Femur (tissue), 1 donor: ENCODE data around the gene MMP17.
"Not testable (repeated sequence)": the region's sequence is repeated elsewhere in the genome, so short reads cannot be mapped to it uniquely, and the experiment has no call there.

Experiments used
- DNase-seq: peaks from one replicate; pipeline ENCODE4 v3.0.0-alpha.2; 2017

The MMP17 gene

DNA sequence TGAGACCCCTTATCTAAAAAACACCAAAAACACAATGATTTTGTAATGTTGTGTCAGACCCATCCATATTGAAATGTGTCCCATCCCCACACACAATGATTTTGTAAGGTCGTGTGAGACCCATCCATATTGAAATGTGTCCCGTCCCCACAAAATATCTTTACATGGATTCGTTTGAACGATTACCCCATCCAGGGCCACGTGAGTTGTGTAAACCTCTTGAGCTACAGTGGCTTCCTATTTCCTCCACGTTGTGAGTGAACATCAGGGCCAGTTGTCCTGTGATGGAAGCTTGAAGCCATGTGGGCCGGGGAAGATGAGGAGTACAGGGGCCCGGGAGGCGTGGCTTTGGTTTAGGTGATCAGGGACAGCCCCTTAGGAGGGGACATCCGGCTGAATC is 39.3 kb downstream of the MMP17 start:
- DNase-seq, result no peak

DNA sequence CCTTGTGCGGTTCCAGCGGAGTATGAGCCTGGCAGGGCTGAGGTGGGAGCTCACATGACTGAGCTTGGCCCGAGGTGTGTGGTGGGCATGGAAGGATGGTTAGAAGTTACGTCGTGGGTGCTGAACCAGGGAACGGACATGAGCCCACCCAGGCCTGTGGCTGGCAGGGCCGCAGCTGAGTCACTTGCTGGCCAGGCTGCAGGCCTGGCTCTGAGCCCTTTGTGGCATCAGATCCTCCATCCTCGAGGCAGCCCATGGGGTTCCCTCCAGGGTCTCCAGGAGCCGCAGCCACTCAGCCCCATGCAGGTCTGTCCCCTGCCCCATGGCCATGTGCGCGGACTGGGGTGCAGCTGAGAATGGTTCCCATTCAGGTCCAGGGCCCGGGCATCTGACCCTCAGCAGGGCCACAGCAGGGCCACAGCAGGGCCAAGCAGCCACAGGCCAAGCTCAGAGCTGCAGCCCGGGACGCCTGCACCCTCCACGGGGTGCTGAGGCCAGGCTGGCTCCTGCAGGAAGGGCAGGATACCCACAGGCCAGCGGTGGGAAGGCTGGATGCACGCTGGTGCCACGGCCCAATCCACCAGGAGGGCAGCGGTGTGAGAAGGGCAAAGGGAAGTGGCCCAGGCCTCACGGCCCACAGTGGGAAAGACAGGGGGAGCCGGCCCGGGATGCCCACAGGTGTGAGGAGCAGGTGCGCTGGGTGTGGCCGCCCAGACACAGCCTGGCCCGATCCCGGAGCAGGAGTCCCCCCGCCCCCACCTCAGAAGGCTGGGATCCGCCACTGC is 39.9 kb downstream of the MMP17 start:
- no peak for DNase-seq

DNA sequence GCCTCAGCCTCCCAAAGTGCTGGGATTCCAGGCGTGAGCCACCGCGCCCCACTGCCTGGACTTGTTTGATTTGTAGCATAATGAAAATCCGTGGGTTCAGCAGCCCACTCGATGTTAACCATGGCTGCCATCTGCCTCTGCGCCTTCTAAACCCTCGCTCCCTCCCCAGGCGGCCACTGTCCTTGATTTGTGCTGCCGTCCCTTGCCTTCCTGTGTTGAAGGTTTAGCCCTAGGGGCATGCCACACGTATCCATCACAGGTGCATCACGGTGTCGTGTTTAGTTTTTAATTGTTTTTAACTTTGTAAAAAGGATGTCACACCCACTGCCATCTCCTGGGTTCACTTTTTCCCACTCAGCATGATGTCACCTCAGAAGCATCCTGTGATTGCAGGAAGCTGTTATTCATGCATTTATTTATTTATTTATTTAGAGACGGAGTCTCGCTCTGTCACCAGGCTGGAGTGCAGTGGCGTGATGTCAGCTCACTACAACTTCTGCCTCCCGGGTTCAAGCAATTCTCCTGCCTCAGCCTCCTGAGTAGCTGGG is 41.8 kb downstream of the MMP17 start:
- no peak for DNase-seq

DNA sequence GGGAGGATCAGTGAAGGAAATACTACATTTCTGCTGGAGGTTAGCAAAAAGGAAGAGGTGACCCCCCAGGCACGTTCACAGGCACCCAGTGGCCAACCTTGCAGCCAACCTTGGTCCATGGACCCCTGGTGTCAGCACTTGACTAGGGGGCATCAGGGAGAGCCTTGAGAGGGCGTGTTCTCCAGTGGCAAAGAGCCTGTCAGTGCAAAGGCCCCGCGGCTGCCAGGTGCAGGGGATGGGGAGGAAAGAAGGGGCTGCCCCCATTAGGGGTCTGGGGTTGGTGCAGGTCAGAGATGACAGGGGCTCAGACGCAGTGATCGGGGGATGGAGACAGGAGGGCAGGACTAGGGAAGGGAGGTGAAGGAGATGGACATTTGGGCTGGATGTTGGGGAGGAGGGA is 43.5 kb downstream of the MMP17 start:
- DNase-seq, result no peak

DNA sequence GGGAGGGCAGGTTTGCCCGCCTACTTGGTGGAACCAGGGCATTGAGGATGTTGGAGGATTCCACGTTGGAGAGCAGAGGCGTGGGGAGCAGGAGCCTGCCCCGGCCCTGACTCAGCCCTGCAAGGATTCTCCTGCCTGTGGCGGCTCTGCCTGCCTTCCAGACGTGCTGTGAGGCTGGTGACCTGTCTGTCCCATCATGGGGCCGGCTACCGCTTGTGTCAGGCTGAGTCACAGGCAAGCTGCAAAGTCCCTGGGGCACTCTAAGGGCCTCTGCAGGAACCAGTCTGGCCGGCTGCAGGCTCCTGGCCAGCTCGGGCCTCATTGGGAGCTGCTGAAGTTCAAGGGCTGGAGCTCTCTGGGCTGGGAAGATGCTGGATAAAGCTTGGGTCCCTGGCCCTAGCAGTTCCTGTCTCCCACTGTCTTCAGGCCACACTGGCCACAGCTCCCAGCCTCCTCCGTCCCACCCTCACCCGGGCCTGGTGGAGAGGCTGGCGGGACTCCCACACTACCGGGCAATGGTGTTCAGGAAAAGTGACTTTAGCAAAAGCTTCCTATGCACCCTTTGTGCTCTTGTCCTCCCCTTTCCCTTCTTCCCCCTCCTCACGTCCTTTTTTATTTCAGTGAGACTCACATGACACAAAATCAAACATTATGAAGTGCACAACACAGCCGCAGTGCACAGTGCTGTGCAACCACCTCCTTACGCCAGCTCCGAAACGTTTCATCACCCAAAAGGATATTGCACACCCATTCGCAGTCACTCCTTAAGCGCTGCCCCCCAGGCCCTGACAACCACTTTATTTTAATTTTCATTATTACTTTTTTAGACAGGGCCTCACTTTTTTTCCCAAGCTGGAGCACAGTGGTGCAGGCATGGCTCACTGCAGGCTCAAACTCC is 44.2 kb downstream of the MMP17 start:
- no peak for DNase-seq

DNA sequence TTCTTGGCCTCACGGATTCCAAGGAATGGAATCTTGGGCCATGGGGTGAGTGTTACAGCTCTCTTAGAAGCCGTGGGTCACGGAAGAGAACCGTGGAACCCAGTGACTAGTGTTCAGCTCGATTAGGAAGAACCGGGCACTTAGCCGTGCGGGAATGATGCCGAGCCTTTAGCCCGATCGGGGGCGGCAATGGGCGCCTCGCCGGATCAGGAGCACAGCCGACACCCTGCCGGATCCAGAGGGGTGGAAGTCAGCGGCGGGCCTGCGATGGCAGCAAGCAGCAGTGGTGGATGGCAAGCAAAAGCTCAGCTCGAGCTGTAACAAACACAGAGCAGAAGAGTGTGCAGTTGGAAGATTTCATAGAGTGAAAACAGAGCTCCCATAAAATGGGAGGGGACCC is 45.1 kb downstream of the MMP17 start:
- DNase-seq, result no peak

DNA sequence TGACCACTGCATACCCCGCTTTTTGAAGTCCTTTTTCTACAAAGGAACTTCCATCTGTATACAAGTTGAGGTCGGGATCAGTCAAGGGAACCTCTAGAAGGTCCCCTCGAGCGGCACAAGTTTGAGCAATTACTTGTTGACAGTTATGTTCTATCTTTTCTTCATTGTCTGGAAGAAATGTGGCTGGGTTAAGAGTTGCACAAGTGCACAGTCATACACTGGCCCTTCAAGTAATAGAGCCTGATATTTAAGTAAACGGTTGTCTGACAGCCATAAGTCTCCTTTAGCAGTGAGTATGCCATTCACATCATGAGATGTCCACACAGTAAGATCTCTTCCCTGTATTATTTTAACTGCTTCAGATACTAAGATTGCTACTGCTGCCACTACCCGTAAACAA is 46.8 kb downstream of the MMP17 start:
- not testable (repeated sequence) for DNase-seq

DNA sequence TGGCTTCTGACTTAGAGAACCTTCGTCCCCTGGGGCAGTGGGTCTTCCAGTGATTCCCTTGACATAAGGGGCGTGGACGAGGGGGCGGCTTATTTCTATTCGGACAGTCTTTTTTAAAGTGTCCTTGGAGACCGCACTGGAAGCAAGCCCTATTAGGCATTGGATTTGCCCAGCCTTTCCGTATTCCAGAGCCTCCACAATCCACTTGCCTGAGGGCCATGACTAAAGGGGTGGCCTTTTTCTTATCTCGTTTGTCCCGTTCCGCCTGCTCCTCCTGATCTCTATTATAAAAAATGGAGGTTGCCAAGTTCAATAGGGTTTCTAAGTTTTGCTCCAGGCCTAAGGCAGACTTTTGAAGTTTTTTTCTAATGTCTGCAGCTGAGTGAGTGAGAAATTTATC is 49.0 kb downstream of the MMP17 start:
- DNase-seq, result not testable (repeated sequence)

DNA sequence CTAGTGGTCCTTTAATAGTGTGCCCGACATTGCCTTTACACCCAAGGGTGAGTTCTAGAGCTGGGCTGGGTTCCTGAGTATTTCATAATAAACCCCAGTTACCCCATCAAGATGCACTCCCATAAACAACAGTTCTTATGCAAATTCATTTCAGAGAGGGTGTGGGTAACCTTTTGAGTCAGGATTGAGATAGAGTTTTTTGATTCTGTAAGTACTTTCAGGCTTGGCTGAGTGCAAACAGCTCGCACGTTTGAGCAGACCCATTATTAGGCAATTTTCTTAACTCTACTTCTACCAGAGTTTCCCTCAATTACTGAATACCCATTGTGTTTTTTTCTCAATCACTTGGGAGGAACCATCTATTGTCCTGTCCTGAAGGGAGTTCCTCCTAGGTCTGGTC is 50.2 kb downstream of the MMP17 start:
- DNase-seq, result not testable (repeated sequence)

DNA sequence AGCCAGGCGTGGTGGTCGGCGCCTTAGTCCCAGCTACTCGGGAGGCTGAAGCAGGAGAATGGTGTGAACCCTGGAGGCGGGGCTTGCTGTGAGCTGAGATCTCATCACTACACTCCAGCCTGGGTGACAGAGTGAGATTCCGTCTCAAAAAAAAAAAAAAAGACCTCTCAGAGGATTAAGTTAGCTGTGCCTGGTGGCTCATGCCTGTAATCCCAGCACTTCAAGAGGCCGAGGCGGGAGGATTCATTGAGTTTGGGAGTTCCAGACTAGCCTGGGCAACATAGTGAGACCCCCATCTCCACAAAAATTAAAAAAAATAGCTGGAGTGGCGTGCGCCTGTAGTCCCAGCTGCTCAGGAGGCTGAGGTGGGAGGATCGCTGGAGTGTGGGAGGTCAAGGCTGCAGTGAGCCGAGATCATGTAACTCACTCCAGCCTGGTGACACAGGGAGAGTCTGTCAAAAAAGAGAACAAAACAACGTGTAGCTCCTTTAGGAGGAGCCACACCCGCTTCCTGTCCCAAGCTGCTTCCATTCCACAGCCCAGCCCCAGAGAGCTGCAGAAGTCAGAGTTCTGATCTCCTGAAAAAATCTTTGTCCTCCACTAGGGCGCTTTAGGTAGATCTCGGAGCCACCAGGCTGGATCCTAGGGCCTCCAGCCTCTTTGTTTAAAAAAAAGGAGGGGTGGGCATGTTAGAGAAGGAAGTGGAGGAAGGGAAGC is 54.8 kb downstream of the MMP17 start:
- DNase-seq, result no peak

DNA sequence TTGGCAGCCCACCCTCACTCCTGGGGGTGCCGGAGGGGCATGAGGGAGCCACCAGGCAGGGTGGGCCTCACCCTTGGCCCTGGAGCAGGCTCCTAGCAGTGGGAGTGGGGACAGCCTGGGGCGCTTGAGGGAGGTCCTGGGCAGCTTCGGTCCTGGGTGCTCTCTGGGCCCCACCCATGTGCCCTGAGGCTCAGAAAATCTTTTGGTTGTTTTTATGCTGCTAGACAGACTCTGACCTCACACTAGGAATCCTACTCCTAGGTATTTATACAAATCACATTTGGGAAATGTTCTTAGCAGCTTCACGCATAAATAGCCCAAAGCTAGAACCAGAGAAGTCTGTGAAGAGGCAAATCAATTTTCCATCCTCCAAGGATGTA is 55.3 kb downstream of the MMP17 start:
- no peak for DNase-seq

DNA sequence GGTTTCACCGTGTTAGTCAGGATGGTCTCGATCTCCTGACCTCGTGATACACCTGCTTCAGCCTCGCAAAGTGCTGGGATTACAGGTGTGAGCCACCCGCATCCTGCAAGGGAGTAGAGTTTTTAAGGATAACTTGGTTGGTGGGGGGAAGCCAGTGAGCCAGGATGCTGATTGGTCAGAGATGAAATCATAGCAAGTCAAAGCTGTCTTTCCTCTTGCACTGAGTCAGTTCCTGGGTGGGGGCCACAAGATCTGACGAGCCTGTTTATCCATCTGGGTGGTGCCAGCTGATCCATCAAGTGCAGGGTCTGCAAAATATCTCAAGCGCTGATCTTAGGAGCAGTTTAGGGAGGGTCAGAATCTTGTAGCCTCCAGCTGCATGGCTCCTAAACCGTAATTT is 56.9 kb downstream of the MMP17 start:
- DNase-seq, result not testable (repeated sequence)

DNA sequence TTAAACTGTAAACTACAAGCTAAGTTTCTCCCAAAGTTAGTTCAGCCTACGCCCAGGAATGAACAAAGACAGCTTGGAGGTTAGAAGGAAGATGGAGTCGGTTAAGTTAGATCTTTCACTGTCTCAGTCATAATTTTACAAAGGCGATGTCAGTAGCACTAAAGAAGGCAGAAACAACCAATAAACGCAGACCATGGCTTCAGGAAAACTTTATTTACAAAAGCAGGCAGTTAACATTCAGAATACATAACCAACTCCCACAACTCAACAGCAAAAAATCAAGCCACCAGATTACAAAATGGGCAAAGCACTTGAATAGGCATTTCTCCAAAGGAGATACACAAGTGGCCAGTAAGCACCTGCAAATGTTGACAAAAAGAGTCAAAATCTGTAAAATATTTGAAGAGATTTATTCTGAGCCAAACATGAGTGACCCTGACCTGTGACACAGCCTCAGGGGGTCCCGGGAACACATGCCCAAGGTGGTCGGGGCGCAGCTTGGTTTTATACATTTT is 57.4 kb downstream of the MMP17 start:
- DNase-seq, result no peak

DNA sequence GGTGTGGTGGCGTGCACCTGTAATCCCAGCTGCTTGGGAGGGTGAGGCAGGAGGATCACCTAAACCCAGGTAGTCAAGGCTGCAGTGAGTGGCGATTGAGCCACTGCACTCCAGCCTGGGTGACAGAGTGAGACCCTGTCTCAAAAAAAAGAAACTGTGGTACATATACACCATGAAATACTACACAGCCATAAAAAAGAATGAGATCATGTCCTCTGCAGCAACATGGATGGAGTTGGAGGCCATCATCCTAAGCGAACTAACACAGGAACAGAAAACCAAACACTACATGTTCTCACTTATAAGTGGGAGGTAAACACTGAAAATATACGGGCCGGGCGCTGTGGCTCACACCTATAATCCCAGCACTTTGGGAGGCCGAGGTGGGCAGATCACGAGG is 63.5 kb downstream of the MMP17 start:
- not testable (repeated sequence) for DNase-seq

DNA sequence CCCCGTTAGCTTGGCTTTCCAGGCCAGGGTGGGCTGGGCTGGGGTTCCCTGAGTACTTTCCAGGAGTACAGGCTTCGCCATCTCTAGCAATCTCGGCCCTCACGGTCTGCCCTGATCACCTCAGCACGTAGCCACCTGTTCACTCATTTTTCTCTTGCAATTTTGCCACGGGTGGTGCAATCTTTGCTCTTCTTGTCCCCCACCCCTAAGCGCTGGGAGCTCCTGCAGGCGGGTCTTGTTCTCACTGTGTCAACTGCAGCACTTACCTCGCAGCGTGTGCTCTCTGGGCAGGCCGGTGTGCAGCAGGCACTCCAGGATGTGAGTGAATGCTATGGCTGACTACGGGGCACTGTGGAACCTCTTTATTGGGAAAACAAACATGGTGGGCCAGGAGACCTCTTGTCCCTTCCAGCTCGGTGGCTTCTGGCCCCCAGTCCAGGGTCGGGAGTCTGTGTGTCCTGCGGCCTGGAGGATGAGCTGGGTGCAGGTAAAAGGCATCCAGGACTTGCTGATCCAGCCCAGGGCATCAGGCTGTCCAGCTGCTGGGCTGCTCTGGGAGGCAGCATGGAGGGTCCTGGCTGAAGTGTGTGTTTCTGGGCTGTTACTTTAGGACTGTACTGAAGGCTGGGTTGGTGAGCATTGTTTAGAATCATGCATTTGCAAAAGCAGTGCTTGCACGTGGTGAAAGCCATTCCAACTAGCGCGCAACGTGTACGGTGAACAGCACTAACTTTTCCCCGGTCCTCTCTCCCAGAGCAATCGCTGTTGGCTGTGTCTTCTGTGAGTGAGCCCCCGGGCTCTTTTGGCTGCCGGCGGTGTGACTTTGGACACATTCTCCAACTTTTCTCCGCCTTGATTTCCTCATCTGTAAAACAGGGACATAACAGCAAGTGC is 64.8 kb downstream of the MMP17 start:
- no peak for DNase-seq

DNA sequence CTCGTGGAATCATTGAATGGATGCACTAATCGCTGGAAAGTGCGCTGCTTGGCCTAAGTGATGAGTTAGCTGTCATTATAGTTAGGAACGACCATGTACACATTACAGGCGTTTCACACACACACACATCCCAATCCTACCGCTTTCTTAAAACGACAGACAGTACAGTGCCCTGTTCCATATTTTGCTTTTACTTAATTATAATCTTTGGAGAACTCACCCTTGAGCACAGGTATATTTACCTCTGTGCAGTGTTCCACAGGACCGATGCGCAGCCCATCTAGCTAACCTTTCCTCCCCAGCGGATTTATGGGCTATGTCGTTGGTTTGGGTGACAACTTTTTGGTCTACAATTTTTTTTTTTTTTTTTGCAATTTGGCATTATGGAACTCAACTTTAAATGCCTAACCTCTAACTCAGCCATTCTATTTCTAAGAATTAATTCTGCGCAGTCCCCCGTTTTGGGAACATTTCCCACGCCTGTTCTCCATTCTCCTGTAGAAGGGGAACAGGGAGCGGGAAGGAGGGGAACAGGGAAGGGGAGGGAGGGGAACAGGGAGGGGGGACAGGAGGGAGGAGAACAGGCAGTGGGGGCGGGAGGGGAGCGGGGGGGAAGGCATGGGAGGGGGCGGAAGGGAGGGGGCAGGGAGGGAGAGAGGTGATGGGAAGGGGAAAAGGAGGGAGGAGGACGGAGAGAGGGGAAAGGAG is 65.6 kb downstream of the MMP17 start:
- no peak for DNase-seq

DNA sequence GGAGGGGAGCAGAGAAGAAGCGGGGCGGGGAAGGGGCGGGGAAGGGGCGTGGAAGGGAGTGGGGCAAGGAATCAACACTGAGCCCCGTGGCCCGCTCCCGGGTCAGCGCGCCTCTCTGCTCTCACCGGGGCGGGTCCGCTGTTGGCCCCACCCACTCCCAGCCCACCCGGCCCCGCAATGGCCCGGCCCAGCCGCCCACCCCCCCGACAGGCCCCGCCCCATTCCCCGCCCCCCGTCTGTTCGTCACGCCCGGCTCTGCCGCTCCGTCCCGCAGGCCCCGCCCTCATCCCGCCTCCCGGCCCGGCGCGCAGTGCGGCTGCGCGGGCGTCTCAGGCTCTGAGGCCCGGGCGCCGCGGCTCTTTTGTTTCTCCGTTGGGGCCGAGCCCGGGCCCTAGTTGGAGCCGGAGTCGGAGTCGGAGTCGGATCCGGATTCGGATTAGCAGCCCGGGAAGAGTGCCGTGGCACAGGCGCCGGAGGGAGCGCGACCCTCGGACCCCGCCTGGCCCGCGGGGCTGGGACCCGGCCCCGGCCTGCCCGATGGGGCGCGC is 66.2 kb downstream of the MMP17 start, which contains the start of gene ULK1:
ULK1 (plus strand) TSS at position 310 of the 548 bp plus-strand sequence. CDS start 380 bp downstream, outside the sequence.
- DNase-seq, result peak; percentile 95

DNA sequence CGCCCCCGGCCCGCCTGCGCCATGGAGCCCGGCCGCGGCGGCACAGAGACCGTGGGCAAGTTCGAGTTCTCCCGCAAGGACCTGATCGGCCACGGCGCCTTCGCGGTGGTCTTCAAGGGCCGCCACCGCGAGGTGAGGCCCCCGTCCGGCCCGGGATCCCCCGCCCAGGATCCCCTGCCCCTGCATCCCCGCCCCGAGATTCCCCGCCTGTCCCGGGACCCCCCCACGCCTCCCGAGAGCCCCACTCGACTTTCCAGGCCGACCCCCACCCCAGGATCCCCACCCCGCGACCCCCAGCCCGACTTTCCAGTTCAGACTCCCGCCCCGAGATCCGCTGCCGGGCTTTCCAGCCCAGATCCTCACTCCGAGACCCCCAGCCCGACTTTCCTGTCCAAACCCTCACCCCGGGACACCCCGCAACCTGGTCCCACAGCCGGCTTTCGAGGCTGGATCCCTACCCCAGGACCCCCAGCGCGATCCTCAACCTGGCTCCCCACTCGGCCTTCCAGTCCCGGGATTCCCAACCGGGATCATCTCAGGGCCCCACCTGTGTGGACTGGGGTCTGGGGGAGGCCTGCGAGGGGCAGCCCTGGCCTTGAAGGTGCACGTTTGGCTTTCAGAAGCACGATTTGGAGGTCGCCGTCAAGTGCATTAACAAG is 66.9 kb downstream of the MMP17 start:
- DNase-seq, result peak; percentile 28

DNA sequence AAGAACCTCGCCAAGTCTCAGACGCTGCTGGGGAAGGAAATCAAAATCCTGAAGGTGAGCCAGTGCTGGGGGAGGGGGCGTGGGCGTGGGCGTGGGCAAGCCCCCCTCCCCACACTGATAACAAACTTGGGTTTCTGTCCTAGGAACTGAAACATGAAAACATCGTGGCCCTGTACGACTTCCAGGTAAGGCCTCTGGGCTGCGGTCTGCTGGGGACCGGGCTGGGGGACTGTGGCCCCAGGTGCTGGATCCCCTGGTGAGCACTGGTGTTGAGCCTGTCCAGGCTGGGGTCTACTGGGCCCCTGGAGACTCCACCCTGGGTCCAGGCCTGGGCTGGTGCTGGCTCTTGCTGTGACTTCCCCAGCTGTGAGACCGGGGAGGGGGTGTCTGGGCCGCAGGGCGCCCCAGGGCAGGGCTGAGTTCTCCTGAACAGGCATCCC is 67.5 kb downstream of the MMP17 start:
- no peak for DNase-seq
